HepG2 (cell line): ENCODE data around the gene MITF. TPM values are rescaled to one million over a fixed set of nuclear protein-coding genes. Genes with fewer than 3 reads are reported as not detected.

ENCODE experiments used
- BCLAF1 ChIP-seq: fragments of 450-650 bp; IDR thresholded peaks from 2 replicates; pipeline ENCODE4 v1.6.1; 2017; ENCODE audit warnings: mild to moderate bottlenecking
- GLMP ChIP-seq: sonication (generic); formaldehyde crosslinking; IDR thresholded peaks from 2 replicates; pipeline ENCODE4 v1.9.0; 2021; ENCODE audit warnings: missing genetic modification reagents, mild to moderate bottlenecking, borderline replicate concordance
- HNRNPLL ChIP-seq: fragments of 200-400 bp; formaldehyde crosslinking; IDR thresholded peaks from 2 replicates; pipeline ENCODE4 v1.6.1; 2017; ENCODE audit warnings: mild to moderate bottlenecking, low read depth, low read length; ENCODE audit not compliant: poor library complexity, severe bottlenecking
- MAF1 ChIP-seq: sonication (generic); formaldehyde crosslinking; IDR thresholded peaks from 2 replicates; pipeline ENCODE4 v1.5.0; 2020; ENCODE audit warnings: missing genetic modification reagents, borderline replicate concordance
- MLX ChIP-seq: IDR thresholded peaks from 2 replicates; pipeline ENCODE4 v1.6.1; 2016
- SMYD3 ChIP-seq: sonication (generic); formaldehyde crosslinking; IDR thresholded peaks from 2 replicates; pipeline ENCODE4 v1.8.1; 2023; ENCODE audit warnings: mild to moderate bottlenecking, missing genetic modification reagents
- TP53 ChIP-seq: sonication (generic); formaldehyde crosslinking; conservative IDR thresholded peaks from 2 replicates; pipeline ENCODE4 v1.4.0; 2020; ENCODE audit warnings: missing genetic modification reagents
- ZBED4 ChIP-seq: sonication (generic); formaldehyde crosslinking; IDR thresholded peaks from 2 replicates; pipeline ENCODE4 v1.4.0; 2020; ENCODE audit warnings: missing genetic modification reagents, borderline replicate concordance
- polyA plus RNA-seq, 8 experiments: library from polyadenylated mRNA; depleted of rRNA in 3 of 8; stranded (reverse) in 7 of 8; unstranded in 1 of 8; fragments of >200 nt; fragmentation: Illumina TruSeq in 4 of 8; extraction: Trizol in 4 of 8; gene quantifications; 2 replicates each; pipeline versions ENCODE4 v1.2.1 to v1.2.3, GENCODE V29; 2011 to 2016; ENCODE audit warnings: low read depth in 4 of 8, missing spikeins in 1 of 8, mixed read lengths in 1 of 8; ENCODE audit not compliant: insufficient read depth in 1 of 8
- total RNA-seq, 5 experiments: library from RNA; depleted of rRNA; stranded (reverse); fragments of >200 nt; fragmentation: Illumina TruSeq; extraction: Trizol; gene quantifications; 2 replicates each; pipeline ENCODE4 v1.2.3, GENCODE V29; 2016; ENCODE audit warnings: low read depth in 1 of 5

The MITF gene
- total and polyA plus RNA-seq, 2 of the 13 experiments (the other 11 are each of a cell fraction or from before 2014, with no cell fraction given) = 0.12 to 0.38 TPM

- TF ChIP-seq ZBED4 (no peak), SMYD3 (CRISPR knock-in tag) (no peak), MAF1 (CRISPR knock-in tag) (no peak), TP53 (CRISPR knock-in tag) (no peak), MLX (CRISPR knock-in tag) (no peak), GLMP (no peak), BCLAF1 (no peak), HNRNPLL (no peak)
These were observed 161.1 kb downstream of the MITF start (continued) for GRCh38 chr3:69900331-69900730.
